CD4-positive, alpha-beta T cell treated with Interleukin-6 at 100 ng/mL for 8 hours (primary cell): ENCODE measurements around the gene DENND5B.

Experiments
- DNase-seq: peaks from one replicate; pipeline ENCODE4 v3.0.0-alpha.2; 2020; ENCODE audit warnings: mixed read lengths, low spot score

DENND5B gene

DNA sequence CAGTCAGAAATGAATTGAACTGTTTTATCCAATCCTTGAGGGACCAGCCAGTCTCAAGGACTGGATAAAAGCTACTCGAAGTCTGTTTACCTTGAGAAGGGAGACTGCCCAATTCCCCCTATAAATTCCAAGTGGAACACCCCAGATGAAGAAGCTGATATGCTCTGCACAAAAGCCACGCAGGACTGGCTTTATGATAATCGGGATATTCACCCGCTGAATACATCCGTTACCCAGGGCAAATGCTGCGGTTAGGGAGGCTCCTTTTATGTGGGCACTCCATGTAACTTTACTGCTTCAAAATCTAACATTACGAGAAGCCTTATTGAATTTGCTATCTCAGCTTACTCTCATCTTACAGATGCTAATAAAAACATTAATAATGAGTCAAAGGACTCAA, 119.1 kb downstream of the DENND5B start:
- no peak for DNase-seq

DNA sequence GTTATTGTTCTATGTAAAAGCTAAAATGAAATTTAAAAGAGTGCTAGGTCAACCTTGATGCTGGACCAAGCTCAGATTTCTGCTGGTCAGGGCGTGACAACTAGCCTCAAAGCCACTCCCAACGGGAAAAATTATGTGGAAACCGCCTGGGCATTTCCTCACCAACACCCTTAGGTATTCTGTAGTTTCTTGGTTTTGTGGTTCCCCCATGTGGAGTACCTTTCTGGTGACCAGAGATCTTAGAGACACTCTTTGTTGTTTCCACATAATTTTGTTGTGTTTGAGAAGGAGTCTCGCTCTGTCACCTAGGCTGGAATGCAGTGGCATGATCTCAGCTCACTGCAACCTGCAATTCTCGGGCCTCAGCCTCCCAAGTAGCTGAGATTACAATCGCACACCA, 119.9 kb downstream of the DENND5B start:
- no peak for DNase-seq

DNA sequence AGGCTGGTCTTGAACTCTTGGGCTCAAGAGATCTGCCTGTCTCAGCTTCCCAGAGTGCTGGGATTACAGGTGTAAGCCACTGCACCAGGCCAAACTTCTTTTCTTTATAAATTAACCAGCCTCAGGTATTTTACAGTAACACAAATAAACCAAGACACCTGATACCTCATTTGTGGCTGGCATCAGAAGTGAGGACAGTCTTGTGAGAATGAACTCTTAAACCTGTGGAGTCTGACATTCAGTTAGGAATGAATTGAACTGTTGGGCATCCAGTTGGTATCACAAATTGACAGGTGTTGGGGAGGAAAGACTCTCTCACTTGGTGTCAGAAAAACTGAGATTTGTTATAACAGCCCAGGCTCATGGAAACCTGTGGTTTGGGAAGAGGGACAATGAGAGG, 120.5 kb downstream of the DENND5B start:
- no peak for DNase-seq

DNA sequence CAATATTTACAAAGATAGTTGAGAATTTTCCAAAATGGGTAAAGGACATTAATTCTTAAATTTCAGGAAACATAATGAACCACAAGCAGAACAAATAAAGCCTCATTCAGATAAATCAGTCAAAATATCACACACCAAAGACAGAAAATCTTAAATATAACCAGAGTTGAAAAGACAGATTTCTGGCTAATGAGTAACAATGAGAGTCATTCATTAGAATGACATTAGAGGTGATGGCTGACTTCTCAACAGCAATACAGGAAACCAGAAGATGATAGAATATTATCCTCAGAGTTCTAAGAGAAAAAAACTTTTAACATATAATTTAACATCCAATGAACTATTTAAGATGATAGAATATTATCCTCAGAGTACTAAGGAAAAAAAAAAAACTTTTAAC, 124.2 kb downstream of the DENND5B start:
- no peak for DNase-seq

DNA sequence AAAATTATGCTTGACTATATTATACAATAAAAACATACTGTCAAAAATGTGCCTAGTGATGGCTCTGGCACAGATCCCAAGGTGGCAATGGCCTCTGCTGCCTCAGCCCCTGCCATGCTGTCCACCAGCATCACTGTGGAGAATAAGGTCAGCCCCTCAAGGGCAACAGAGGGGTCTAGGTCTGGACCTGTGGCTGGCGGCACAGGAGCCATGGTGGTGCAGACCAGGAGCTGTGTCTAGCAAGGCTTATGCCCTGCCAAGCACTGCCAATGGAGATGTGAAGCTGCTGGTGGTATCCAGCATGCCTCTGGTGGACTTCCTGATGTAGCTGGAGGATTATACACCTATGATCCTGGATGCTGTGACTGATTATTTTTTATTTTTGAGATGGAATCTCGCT, 125.9 kb downstream of the DENND5B start:
- no peak for DNase-seq

DNA sequence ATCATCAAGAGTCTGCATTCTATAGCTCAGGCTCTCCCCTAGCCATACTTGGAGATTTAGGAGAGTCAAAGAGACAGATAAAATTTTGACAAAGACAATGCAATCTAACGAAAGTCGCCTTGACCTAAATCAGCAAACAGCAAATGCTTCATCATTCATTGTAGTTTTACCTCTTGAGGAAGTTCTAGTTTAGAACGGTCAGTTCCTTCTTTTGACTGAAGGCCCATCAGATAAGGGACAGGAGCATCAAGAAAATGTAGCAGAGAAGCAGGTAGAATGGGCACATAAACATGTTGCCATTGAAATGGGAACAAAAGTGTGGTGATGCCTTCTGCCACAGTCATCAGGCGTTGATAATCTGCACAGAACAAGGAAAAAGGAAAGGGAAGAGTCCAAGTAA, 130.9 kb downstream of the DENND5B start:
- DNase-seq: no peak

DNA sequence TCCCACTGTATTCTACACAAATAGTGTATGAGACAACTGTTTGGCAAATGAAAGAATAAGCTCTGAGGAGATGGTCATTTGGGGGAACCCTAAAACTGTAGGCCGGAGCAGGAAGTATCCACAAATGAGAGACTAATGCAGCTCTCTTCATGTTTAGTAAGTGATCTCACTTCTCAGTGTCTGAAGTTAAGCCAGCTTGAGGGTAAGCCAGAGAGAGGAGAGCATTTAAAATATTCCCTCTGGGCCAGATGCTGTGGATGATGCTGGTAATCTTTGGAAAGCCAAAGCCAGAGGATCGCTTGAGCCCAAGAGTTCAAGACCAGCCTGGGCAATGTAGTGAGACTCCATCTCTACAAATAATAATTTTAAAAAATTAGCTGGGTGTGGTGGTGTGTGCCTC, 134.4 kb downstream of the DENND5B start:
- DNase-seq: no peak

DNA sequence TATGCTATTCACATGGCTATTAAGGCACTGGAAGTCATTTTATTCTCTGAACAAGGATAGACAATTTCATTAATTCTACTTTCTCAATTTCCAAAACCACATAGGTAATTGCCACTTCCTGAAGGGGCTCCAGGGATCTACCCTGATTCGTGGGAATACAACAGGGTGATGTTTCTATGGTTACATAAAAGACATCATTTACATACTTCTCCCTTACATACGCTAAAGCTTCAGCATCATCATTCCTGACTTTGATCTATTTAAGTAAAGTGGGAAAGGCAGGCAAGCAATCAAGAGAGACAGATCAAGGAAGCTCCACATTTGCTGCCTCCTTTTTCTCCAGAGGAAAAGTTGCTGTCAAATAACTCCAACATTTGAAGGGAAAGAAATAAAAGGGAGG, 146.2 kb downstream of the DENND5B start:
- no peak for DNase-seq

DNA sequence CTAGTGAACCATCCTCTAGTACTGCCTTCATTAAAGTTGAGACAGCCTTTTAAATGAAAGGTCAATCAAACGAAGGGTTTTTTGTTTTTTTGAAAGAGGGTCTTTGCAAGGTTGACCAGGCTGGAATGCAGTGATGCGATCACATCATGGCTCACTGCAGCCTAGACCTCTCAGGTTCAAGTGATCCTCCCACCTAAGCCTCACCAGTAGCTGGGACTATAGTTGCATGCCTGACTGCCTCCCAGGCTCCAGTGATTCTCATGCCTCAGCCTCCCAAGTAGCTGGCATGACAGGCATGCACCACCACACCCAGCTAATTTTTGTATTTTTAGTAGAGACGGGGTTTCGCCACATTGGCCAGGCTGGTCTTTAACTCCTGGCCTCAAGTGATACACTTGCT, 150.3 kb downstream of the DENND5B start:
- DNase-seq: no peak

DNA sequence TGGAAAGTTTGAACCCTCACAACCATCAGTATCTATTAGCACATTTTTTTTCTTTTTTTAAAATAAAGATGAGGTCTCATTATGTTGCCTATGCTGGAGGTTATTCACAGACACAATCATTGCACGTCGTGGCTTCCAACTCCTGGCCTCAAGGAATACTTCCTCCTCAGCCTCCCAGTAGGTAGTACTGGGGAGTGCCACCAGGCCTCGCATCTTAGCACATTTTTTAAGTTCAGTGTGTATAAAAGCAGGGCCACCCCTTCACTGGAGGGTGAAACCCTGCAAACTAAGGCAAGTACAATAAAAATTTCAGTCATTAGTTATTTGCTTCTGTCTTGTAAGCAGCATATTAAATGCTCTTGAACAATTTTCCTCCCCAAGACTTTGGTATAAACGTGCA, 150.8 kb downstream of the DENND5B start:
- DNase-seq: no peak

DNA sequence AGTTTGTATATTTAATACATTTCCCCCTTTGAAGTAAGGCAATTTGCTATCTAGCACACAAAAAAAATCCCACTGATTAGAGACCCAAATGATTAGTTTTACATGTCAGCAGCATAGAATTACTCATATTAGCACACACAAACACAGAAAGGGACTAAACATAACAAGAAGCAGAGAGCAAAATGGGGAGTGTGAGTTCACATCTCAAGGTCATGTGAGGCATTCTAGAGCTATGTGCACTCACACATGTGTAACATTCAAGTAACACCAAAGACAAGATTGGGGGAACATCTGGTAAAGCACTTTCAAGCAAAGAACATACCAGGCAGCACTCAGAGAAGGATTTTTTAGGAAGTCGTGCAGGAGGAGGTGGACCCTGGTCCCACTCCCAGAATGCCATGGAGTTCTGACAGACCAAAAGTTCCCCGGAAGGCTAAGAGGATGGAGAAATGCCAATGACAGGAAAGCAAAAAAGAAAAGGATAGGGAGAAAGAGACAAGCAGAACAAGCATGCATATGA, 159.2 kb downstream of the DENND5B start:
- DNase-seq: no peak

DNA sequence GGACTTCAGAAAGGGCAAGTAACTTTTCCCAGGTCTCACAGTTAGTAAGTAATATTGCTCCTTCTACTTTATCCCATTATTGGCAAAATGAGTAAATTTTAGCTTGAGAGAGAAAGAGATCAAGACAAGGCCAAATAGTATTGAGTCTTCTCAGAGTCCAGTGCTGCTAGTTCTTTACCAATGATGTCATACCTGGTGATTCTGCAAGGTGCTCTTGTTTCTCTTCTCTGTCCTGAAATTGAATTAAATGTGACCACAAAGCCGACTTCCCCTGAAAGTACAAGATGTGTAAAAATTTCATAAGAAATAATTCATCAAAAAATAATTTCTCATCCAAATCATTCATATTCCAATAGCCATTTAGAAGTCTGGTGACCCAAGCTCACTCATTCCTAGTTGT, 167.5 kb downstream of the DENND5B start:
- DNase-seq: no peak

DNA sequence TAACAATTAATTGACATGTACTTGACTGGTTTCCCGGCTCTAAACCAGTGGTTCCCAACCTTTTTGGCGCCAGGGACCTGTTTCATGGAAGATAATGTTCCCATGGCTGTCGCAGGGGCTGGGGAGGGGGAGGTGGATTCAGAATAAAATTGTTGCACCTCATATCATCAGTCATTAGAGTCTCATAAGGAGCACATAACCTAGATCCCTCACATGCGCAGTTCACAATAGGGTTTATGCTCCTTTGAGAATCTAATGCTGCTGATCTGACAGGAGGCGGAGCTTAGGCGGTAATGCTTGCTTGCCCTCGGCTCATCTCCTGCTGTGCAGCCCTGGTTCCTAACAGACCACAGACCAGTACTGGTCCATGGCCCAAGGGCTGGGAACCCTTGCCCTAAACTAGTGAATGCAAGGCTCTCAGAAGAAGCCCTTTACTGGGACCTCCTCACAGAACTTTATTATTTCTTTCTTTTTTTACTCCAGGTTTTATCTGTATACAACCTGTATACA, 178.6 kb downstream of the DENND5B start:
- no peak for DNase-seq

DNA sequence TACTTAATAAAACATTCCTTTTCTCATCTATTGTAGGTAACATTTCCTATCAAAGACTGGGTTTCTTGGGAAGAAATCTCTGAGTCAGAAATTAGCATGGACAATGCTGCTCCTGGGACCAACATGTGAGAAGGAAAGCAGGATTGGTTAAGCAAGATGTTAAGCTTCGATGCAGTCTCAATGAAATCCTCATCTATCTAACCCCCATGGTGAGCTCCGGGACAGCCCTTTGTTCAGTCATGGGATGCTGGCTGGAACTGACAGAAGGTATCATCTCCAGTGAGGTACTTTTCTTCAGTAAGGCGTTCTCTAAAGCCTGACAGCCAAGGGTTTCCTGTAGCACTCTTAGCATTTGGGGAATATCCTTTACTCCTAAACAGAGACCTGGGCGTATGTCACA, 182.2 kb downstream of the DENND5B start:
- DNase-seq: no peak

DNA sequence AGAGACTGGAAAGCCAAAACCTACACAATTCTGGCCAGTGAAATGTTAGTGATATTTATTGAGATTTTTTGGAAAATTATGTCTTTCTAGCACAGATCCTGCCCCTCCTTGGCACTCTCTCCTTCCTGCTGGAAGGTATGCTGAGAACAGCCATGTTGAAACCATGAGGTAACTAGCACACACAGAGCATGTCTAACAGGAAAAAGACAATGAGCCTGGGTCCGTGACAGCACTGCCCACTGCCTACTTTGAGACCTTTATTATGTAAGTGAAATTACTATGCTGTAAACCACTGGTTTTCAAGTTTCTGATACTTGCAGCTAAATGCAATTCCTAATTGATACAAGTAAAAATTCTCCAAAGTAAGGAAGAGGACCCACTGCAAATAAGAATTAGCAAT, 183.4 kb downstream of the DENND5B start:
- no peak for DNase-seq

DNA sequence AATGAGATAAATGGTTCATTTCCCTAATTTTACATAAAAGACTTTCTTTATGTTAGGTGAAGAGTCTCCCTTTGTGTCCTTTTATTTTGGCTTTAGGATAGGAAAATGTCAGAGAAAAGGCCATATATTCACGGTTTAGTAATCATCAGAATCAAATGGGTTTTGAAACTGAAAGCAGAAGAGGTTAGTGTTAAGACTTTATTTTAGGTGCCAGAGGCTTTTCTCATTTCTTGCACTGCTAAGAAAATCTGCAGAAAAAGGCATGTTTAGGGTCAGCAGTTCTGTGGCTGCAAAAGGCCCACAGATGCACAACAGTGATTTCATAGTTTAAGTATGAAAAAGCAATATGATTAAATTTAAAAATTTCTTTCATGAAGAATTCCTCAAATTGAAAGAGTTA, 184.6 kb downstream of the DENND5B start:
- no peak for DNase-seq

DNA sequence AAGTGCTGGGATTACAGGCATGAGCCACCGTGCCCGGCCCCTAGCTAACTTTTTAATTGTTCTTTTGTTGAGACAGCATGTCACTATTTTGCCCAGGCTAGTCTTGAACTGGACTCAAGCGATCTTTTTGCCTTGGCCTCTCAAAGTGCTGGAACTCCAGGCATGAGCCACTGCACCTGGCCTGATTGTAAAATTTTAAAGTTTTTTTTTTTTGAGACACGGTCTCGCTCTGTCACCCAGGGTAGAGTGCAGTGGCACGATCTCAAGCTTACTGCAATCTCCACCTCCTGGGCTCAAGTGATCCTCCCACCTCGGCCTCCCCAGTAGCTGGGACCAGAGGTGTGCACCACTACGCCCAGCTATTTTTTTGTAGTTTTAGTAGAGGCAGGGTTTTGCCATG, 185.9 kb downstream of the DENND5B start:
- no peak for DNase-seq

DNA sequence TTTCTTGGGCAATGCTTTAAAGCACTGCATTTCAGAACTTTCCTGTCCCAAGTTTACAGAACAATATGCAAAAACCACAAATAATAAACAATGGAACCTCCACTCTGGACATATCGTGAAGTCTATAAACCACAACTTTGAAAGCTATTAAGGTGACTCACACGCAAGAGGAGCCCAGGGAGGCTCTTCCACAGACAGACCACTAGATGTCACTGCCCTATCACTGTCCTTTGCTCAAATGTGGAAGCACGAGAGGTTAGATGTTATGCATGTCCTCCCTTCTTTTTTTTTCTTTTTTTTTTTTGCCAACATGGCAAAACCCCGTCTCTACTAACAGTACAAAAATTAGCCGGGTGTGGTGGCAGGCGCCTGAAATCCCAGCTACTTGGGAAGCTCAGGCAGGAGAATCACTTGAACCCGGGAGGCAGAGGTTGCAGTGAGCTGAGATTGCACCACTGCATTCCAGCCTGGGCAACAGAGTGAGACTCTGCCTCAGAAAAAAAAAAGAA, 187.8 kb downstream of the DENND5B start:
- DNase-seq: peak; percentile 55

DNA sequence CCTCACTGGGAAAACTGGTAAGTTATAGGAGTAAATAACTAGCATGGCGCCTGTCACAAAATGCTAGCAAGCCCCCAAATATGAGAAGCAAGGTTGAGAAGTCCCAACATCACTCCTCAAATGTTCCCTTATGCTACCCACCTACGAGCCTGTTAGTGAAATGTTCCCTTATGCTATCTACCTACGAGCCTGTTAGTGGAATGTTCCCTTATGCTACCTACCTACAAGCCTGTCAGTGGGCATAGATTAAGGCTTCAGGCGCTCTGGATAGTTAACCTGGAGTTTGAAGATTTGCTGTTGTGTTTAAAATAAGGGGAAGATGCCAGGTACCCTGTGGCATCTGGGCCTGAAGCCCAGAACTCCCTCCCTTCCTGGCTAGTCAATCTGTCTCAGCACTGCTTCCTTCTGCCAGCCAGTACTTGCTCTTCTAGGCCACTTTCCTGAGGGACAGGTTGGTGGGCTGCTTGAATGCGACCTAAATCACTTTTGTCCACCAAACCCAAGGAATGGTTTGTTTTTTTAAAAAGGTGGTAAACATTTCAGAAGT, 197.9 kb downstream of the DENND5B start:
- DNase-seq: no peak

DNA sequence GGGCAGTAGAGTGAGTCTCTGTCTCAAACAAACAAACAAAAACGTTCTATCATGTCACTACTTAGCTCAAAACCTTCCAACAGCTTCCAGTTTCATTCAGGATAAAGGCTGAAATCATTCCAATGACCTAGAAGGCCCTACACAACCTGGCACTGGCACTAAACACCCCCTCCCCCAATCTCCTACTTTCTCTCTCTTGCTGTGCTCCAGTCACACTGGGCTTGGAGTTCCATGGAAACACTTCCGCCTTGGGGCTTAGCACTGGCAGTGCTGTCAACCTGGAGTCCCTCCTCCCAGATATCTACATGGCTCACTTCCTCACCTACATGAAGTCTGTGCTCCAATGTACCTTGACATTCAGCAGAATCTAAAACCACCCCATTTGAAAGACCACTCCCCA, 199.9 kb downstream of the DENND5B start:
- no peak for DNase-seq

DNA sequence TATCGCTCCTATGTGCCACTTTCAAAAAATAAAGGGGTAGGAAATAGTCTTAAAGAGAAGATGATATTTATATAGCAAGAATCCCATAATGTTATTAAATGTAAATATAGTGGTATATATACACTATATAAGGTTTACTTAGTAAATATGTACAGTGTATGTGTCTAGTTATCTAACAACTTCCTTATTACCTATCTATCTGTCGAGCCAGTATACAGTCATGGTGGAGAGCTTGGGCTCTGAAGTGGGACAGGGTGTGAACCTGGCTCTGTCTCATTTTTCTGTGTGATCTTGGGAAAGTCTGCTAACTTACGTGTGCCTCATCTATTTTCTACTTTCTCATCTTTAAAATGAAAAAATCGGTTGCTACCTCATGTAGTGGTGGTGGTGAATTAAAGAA, 202.2 kb downstream of the DENND5B start:
- no peak for DNase-seq

DNA sequence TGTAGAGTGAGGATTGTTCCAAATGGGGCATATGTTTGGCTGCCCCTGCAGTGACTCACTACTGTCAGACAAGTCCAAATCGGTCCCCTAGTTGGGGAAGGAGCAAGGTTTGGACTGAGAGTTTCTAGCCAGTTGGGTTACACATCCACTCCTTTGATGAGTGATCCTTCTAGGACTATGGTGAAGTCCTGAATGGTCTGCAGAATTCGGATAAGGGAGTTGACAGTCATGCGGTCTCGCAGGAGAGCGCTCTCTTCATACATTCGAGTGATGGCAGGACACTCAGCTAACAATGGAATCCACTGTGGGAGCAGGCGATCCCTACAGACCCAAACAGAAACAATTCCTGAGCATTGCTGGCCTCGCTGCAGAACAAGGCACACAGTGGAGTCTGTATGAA, 203.5 kb downstream of the DENND5B start:
- DNase-seq: no peak

DNA sequence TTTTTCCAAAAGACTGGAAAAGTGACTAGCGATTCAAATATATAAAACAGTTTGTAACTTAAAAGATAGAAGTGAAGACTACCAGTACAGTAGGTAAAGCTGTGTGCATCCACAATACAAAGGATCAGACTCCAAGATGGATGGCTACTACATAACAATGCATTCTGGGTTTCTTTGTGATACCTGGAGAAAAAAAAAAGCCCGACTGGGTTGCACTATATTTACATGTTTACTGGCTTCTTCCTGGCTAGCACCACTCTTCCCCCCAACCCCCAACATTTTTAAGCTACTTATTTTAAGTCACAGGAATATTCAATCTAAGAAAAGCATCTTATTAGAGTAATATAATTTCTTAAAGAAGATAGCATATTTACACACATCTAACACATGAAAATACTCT, 203.9 kb downstream of the DENND5B start:
- no peak for DNase-seq

DNA sequence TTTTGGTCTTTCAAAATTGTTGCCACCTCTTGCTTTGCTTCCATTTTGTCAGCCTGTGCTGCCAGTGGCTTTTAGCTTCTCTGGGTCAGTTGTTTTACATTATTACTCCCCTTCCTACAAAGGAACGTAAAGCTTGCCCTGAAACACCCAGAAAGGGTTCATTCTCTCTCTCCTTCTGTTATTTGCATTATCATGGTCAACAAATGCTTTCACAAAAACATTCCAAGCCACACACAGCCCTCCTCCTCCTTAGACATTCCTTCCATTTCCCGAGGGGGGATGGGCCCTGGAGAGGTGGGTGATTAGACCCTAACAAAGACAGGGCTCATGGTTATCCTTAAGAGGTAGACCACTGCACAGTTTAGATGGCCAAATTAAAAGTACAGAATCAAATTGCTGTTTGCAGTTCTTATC, 204.6 kb downstream of the DENND5B start:
- DNase-seq: no peak
